Astrocyte of the spinal cord (primary cell): ENCODE results near the gene DOK1.

Source experiments
- DNase-seq: peaks from one replicate; pipeline ENCODE4 v3.0.0; 2011; ENCODE audit warnings: low read depth, low spot score
- H3K4me3 ChIP-seq: 2 replicates; pipeline ENCODE4 v1.5.1; 2011; ENCODE audit warnings: low read depth, mild to moderate bottlenecking, low read length, moderate library complexity
- CTCF ChIP-seq: IDR thresholded peaks from 2 replicates; pipeline ENCODE4 v1.5.1; 2012; ENCODE audit warnings: low read depth, mild to moderate bottlenecking, low read length, inconsistent platforms
- in situ Hi-C: cut with HindIII; loops from 2 replicates; pipeline ENCODE4 v1.10.0; 2017; ENCODE audit warnings: low sequenced_read_pairs

The DOK1 gene

GRCh38 chr2:74515981-74516633 is 38.4 kb upstream of the DOK1 start:
- in situ Hi-C loops = no loop called here
- TF ChIP-seq CTCF = no peak
- DNase-seq = no peak
- H3K4me3 ChIP-seq = no peak overlapping the region

GRCh38 chr2:74516650-74517049 is 37.9 kb upstream of the DOK1 start:
- DNase-seq = no peak
- no peak for TF ChIP-seq CTCF
- H3K4me3 ChIP-seq = no peak overlapping the region
- in situ Hi-C loops = no loop called here

DNA sequence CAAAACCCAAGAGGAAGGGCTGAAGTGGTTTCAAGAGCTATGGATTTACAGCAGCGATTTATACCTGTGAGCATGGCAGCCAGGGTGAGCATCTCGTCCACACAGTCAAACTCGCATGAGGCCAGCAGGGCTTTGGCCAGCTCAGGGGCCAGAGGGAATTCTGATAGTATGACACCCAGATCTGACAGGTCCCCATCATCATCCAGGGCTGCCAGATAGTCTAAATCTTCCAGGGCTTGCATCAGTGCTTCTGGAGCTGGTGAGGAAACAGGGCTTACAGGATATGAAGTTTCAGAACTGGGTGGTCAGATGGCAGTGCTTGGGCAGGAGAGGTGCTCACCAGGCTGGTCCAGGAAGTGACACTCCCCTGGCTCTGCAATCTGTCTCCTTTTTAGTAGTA is 32.0 kb upstream of the DOK1 start:
- TF ChIP-seq CTCF = no peak
- H3K4me3 ChIP-seq = no peak overlapping the region
- no peak for DNase-seq
- in situ Hi-C loops = no loop called here

GRCh38 chr2:74524005-74524404 is 30.5 kb upstream of the DOK1 start:
- no peak for DNase-seq
- no peak overlapping the region for H3K4me3 ChIP-seq
- no peak for TF ChIP-seq CTCF
- in situ Hi-C loops = no loop called here

DNA sequence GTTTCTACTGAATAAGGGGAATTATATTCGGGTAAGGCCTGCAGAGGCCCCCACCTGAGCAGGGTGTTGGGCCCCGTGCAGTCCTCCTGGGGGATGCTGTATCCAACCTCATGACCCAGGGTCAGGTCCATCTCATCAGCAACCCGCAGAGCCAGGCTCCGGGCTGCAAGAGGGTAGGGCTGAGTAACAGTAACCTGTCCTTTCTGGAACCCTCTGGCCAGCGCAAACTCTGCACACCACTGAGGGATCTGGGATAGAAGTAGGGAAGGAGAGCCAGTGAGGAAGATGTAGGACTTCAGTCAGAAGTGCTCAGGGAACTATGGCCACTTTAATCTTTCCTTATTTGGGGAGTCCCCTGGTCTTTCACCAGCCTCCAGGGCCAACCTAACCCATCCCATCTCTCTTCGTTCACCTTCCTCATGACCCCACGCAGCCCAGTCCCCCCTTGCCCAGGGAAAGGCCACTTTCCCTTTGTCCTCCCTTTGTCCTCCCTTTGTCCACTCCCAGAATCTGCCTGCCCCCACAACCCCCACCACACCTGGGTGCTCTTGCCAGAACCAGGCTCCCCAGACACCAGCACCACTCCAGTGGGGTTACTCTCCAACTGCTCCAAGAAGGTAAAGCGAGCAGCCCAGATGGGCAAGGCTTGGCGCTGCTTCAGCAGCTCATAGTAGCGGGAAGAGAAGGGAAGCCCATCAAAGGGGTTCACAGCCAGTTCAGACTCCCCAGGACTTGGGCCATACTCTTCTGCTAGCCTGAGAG is 29.4 kb upstream of the DOK1 start:
- no peak for DNase-seq
- no peak overlapping the region for H3K4me3 ChIP-seq
- in situ Hi-C loops = no loop called here
- TF ChIP-seq CTCF = no peak

- in situ Hi-C loops = no loop called here
- no peak within 1 kb of the TSS for H3K4me3 ChIP-seq
- TF ChIP-seq CTCF = no peak
- no peak for DNase-seq
These were observed 28.5 kb upstream of the DOK1 start, which contains the start of gene DQX1 for GRCh38 chr2:74525717-74526648. Gene DQX1, minus strand, starts transcription at chr2:74526231. Its CDS starts 502 bp downstream, at chr2:74525729.
